Regular cardiac myocyte (primary cell): Measurements from ENCODE around the gene COL5A2. TPM values are rescaled to one million over a fixed set of nuclear protein-coding genes. Genes with fewer than 3 reads are reported as not detected.

Source experiments
- total RNA-seq: library from RNA; depleted of rRNA; stranded (reverse); fragments of >200 nt; gene quantifications from 2 replicates; pipeline ENCODE4 v1.2.3, GENCODE V29; 2014

Gene COL5A2
- total RNA-seq, result 391 and 929 TPM in 2 replicates

DNA sequence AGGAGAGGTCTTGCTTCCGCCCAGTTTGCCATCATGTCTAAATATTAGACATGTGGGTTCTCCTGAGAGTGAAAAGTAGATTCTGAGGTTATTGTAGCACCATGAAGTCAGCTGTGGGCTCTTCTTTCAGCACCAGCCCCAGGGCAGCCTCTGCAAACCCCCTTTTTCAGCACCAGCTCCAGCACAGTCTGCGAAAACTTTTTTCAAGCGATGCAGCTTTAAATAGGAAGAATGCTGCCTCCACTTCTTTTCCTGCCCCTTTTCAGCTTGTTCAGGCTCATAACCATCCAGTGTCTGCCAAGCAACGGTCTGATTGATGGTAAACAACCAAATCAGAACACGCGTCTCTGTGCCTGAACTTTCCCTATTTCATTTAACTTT lies at the start of gene COL5A2:
COL5A2 (minus strand) TSS at position 192 of the 381 bp plus-strand sequence; CDS start at position 35, 157 bp downstream.

Other genes with a start within 250 kb of the COL5A2 start
- gene COL3A1, start 205.4 kb downstream of the COL5A2 start, total RNA-seq, result 1,261 and 4,792 TPM in 2 replicates